GM13976 (cell line): Measurements from ENCODE around the gene PROSER2.

Experiments used
- DNase-seq: peaks from one replicate; pipeline ENCODE4 v3.0.0; 2012; ENCODE audit warnings: low spot score
- in situ Hi-C: fragments of 300-500 bp; cut with MboI; formaldehyde crosslinking; loops from one replicate; pipeline ENCODE4 v1.12.0; 2022; ENCODE audit warnings: low sequenced_read_pairs, mixed read lengths, inconsistent platforms; ENCODE audit not compliant: unreplicated experiment
- TF ChIP-seq, protein P1 (sequence below): IDR thresholded peaks from 2 replicates; pipeline ENCODE4 v1.5.1; 2012; ENCODE audit warnings: borderline replicate concordance, mild to moderate bottlenecking; ENCODE audit not compliant: insufficient read depth; ENCODE audit errors: extremely low read depth, missing control alignments, control extremely low read depth

Gene PROSER2

GRCh38 chr10:11831520-11831951, 8.4 kb downstream of the PROSER2 start:
- TF ChIP-seq, protein P1, sequence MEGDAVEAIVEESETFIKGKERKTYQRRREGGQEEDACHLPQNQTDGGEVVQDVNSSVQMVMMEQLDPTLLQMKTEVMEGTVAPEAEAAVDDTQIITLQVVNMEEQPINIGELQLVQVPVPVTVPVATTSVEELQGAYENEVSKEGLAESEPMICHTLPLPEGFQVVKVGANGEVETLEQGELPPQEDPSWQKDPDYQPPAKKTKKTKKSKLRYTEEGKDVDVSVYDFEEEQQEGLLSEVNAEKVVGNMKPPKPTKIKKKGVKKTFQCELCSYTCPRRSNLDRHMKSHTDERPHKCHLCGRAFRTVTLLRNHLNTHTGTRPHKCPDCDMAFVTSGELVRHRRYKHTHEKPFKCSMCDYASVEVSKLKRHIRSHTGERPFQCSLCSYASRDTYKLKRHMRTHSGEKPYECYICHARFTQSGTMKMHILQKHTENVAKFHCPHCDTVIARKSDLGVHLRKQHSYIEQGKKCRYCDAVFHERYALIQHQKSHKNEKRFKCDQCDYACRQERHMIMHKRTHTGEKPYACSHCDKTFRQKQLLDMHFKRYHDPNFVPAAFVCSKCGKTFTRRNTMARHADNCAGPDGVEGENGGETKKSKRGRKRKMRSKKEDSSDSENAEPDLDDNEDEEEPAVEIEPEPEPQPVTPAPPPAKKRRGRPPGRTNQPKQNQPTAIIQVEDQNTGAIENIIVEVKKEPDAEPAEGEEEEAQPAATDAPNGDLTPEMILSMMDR: no peak
- in situ Hi-C loops: no loop called here
- no peak for DNase-seq

DNA sequence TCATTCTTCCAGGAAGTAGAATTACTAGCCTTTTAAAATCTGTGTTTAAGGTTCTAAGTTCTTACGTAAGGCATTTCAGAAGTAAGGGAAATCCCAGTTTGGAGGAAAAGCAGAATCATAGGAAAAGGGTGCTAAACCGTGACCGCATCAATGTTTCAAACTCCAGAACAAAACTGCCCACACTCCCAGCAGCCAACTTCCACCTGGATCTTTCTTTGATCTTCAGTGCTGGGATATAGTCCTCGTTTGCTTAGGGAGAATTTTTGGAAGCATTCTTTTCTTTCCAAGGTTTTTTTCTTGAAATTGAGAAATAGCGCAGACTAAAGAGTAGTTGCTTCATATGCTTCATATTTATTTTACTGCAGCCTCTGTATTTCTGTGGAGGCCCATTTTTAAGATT, 8.9 kb downstream of the PROSER2 start:
- no peak for DNase-seq
- TF ChIP-seq, protein P1: no peak
- in situ Hi-C loops: no loop called here

- in situ Hi-C loops: no loop called here
- DNase-seq: no peak
Measured at GRCh38 chr10:11835061-11835460, 11.9 kb downstream of the PROSER2 start.

GRCh38 chr10:11835704-11836103, 12.5 kb downstream of the PROSER2 start:
- TF ChIP-seq, protein P1: no peak
- in situ Hi-C loops: no loop called here
- no peak for DNase-seq

More at GRCh38 chr10:11835061-11835460, 11.9 kb downstream of the PROSER2 start:
- TF ChIP-seq, protein P1: no peak

DNA sequence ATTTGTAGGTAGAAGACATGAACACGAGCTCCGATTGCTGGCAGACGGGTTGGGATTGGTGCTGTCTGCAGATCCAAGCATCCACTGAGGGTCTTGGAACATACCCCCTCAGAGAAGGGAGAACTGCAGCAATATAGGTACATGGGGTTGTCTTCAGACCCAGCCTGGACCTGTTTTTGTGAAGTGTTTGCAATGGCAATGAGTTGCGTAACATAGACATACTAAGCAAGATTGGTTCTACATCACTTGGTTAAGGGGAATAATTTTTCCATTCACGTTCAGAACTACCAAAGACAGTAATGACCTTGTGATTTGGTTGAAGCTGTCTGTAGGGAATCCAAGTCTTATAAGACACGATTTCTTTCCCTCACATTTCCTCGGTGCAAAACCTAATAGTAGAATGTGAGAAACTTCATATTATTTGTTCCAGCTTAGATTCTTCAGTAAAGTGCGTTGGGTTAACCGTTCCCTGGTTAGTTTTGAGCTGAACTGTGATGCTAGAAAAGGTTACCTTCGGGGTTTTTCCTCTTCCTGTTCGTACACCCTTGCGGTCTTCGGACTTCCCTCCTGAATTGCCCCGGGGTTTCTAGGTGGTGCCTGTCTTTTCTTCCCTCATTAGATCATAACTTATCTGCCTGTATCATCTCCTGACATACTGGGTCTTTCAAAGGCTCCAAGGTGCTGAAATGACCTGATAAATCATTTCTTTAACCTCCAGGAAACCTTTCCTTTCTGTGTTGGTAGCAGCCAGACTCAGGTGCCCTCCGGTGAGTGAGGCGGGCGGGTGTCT, 14.4 kb downstream of the PROSER2 start:
- TF ChIP-seq, protein P1: no peak

DNA sequence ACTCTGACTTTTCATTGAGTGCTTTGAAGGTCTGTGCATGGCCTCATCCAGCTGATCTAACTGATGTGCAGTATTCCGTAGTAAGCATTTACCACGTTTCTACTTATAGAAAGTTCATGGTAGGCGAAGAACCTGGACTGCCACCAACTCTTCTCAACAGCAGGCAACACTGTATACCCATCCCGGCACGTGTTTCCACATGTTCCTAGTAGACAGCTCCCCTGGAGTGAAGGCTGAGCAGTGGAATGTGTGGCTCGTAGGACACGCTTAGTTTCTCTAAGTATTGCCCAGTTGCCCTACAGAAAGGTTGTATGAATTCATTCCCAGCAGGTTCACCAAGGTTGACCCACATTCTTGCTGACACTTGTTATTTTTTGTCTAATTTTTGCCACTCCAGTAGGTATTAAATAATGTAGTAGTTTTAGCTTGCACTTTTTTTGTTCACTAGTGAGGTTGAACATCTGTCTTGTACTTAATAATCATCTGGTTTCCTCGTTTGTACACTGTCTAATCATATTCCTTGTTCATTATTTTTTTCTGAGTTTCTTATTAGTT, 15.2 kb downstream of the PROSER2 start:
- in situ Hi-C loops: no loop called here
- DNase-seq: no peak
- TF ChIP-seq, protein P1: no peak

More for the DNA sequence above, 14.4 kb downstream of the PROSER2 start:
- DNase-seq: no peak
- in situ Hi-C loops: no loop called here
